Panc1 (cell line): Measurements from ENCODE around the gene CEP85L.

ENCODE experiments used
- CTCF ChIP-seq: fragments of 450-650 bp; IDR thresholded peaks from 2 replicates; pipeline ENCODE4 v1.5.1; 2017; ENCODE audit warnings: mild to moderate bottlenecking
- POLR2AphosphoS5 ChIP-seq: IDR thresholded peaks from 2 replicates; pipeline ENCODE4 v1.6.1; 2012; ENCODE audit warnings: mild to moderate bottlenecking, low read depth, low read length, moderate library complexity
- SIN3A ChIP-seq: IDR thresholded peaks from 2 replicates; pipeline ENCODE4 v1.6.1; 2012; ENCODE audit warnings: low read depth, mild to moderate bottlenecking, low read length, moderate library complexity, borderline replicate concordance; ENCODE audit not compliant: insufficient read depth
- TCF7L2 ChIP-seq: IDR thresholded peaks from 2 replicates; pipeline ENCODE4 v1.6.1; 2011; ENCODE audit warnings: mild to moderate bottlenecking, low read depth, low read length, inconsistent platforms
- TF ChIP-seq, protein P1 (sequence below), 2 experiments: IDR thresholded peaks; 2 replicates each; pipeline ENCODE4 v1.6.1; 2011 to 2012; ENCODE audit warnings: low read depth in 2 of 2, control low read depth in 1 of 2, low read length in 1 of 2, mild to moderate bottlenecking in 1 of 2, moderate library complexity in 1 of 2; ENCODE audit not compliant: insufficient read depth in 1 of 2

DNA sequence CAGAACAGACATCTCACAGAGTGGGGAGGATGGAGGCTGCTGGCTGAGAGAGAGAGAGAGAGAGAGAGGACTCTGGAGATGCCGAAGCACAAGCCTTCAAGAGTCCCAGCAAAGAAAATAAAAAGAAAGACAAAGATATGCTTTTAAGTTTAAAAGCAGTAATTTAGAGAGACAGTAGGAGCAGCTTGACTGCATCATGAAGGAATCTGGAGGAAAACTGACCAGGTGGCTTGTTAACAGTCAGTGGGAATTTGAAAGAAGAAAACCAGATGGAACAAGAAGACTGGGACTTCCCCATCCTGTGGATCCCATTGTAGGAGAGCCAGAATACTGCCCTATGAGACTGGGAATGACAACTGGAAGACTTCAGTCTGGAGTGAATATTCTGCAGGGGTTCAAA lies 149.6 kb downstream of the CEP85L start:
- TF ChIP-seq POLR2AphosphoS5 (no peak), CTCF (no peak), TCF7L2 (no peak), SIN3A (no peak)
- TF ChIP-seq, protein P1, sequence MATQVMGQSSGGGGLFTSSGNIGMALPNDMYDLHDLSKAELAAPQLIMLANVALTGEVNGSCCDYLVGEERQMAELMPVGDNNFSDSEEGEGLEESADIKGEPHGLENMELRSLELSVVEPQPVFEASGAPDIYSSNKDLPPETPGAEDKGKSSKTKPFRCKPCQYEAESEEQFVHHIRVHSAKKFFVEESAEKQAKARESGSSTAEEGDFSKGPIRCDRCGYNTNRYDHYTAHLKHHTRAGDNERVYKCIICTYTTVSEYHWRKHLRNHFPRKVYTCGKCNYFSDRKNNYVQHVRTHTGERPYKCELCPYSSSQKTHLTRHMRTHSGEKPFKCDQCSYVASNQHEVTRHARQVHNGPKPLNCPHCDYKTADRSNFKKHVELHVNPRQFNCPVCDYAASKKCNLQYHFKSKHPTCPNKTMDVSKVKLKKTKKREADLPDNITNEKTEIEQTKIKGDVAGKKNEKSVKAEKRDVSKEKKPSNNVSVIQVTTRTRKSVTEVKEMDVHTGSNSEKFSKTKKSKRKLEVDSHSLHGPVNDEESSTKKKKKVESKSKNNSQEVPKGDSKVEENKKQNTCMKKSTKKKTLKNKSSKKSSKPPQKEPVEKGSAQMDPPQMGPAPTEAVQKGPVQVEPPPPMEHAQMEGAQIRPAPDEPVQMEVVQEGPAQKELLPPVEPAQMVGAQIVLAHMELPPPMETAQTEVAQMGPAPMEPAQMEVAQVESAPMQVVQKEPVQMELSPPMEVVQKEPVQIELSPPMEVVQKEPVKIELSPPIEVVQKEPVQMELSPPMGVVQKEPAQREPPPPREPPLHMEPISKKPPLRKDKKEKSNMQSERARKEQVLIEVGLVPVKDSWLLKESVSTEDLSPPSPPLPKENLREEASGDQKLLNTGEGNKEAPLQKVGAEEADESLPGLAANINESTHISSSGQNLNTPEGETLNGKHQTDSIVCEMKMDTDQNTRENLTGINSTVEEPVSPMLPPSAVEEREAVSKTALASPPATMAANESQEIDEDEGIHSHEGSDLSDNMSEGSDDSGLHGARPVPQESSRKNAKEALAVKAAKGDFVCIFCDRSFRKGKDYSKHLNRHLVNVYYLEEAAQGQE (IDR thresholded peaks at IDR 0.05; ENCODE audit: insufficient read depth in 1 of 2, low read depth in 2 of 2, low read length in 1 of 2) = no peak
